HG03060 (cell line): Measurements from ENCODE around the gene MAOB.

Experiments used
- ATAC-seq: cut with Tn5 transposase; IDR thresholded peaks from one replicate; pipeline ENCODE4 v1.9.1; 2021; ENCODE audit warnings: low read depth, moderate number of reproducible peaks; ENCODE audit not compliant: unreplicated experiment

Gene MAOB

GRCh38 chrX:43718956-43719355 is 163.3 kb downstream of the MAOB start:
- ATAC-seq = no peak

DNA sequence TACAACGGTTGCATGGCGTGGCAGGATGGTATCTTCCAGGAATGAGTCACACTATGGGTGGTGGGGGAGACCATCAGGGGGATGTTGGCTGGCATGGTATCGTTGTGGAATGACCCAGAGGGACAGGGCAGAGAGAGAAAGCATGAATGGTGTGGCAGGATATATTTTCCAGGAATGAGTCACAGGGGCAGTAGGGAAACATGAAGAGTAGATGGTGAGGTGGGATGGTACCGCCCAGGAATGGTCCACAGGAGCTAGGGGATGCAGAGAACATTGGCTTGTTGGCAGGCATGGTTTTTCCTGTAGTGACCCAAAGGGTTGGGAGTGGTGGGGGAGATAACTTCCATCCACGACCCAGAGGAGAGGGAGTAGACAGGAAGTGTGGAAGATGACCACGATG is 163.7 kb downstream of the MAOB start:
- no peak for ATAC-seq

- no peak for ATAC-seq
These were observed 164.2 kb downstream of the MAOB start for GRCh38 chrX:43718081-43718480.

GRCh38 chrX:43717161-43717560 is 165.1 kb downstream of the MAOB start:
- no peak for ATAC-seq

DNA sequence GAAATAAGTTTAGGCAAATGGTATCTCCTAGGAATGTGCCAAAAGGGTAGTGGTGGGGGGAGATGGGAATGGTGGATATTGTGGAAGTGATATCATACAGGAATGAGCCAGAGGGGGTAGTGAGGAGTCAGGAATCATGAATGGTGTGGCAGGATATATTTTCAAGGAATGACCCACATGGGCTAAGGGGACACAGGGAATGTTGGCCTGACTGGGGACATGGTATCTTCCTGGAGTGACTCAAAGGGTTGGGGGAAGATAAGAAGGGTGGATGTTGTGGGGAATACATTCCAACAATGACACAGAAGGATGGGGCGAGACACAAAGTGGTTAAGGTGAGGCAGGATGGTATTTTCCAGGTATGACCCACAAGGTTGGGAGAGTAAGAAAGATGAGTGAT is 165.6 kb downstream of the MAOB start:
- no peak for ATAC-seq
